ENCODE measurements around the gene LMX1A. TPM values are rescaled to one million over a fixed set of nuclear protein-coding genes. Genes with fewer than 3 reads are reported as not detected.

LMX1A gene
- total RNA-seq, 1 experiment from 2014 or later: not detected

DNA sequence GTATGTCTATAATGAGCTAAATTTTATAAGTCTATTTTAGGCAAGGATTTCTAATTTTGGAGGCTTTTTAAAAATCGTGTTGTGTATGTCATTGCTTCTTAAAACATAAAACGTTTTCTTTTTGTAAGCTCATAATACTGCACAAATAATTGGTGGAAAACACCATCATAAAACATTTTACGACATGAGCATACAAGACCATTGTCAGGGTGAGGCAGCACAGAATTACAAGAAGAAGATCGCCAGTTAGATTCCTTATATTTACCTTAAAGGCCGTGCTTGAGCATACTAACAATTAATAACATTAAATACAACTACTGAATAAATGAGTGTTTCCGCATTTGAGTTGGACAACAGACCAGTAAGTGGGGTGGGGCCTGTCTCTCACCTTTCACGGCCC lies 19.1 kb upstream of the LMX1A start:
- no peaks in the 10 kb centered on the region for H3K4me1 ChIP-seq (ENCODE audit: insufficient read depth, low read length, poor library complexity, severe bottlenecking)
- no peak overlapping the region for H3K27ac ChIP-seq (ENCODE audit: low read depth, low read length, poor library complexity, severe bottlenecking)
- H3K36me3 ChIP-seq (ENCODE audit: insufficient read depth, low read length, poor library complexity, severe bottlenecking): no peaks in the 10 kb centered on the region
- intact Hi-C loops (cut with micrococcal nuclease; ENCODE audit: unreplicated experiment): no loop called here
- POLR2A ChIA-PET (ENCODE audit: low non-redundant PET): no interaction called here
- H3K4me3 ChIP-seq (ENCODE audit: low read depth, low read length, poor library complexity, severe bottlenecking): peak overlapping the region; percentile 8
- no peaks in the 10 kb centered on the region for H3K9me3 ChIP-seq (ENCODE audit: low read depth, low read length, poor library complexity, severe bottlenecking)
- CTCF ChIA-PET: interaction anchor here (0.6 to 1.8 kb wide), 2 partner anchors 118 to 152 kb away, joined by 5 to 7 read pairs; no protein-coding TSS in a partner anchor
- no TSS peak for BruUV-seq (replicated peaks)
- no peaks in the 10 kb centered on the region for H3K27me3 ChIP-seq (replicated peaks; ENCODE audit: insufficient read depth, low read depth, low read length, poor library complexity)
- no peak for DNase-seq (ENCODE audit: low spot score)
- no peak for TF ChIP-seq EZH2 (IDR thresholded peaks at IDR 0.05; ENCODE audit: borderline replicate concordance, low read depth, low read length, poor library complexity, severe bottlenecking)
- TF ChIP-seq, protein P1, sequence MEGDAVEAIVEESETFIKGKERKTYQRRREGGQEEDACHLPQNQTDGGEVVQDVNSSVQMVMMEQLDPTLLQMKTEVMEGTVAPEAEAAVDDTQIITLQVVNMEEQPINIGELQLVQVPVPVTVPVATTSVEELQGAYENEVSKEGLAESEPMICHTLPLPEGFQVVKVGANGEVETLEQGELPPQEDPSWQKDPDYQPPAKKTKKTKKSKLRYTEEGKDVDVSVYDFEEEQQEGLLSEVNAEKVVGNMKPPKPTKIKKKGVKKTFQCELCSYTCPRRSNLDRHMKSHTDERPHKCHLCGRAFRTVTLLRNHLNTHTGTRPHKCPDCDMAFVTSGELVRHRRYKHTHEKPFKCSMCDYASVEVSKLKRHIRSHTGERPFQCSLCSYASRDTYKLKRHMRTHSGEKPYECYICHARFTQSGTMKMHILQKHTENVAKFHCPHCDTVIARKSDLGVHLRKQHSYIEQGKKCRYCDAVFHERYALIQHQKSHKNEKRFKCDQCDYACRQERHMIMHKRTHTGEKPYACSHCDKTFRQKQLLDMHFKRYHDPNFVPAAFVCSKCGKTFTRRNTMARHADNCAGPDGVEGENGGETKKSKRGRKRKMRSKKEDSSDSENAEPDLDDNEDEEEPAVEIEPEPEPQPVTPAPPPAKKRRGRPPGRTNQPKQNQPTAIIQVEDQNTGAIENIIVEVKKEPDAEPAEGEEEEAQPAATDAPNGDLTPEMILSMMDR (conservative IDR thresholded peaks at IDR 0.05; ENCODE audit: low read depth, low read length): no peak

DNA sequence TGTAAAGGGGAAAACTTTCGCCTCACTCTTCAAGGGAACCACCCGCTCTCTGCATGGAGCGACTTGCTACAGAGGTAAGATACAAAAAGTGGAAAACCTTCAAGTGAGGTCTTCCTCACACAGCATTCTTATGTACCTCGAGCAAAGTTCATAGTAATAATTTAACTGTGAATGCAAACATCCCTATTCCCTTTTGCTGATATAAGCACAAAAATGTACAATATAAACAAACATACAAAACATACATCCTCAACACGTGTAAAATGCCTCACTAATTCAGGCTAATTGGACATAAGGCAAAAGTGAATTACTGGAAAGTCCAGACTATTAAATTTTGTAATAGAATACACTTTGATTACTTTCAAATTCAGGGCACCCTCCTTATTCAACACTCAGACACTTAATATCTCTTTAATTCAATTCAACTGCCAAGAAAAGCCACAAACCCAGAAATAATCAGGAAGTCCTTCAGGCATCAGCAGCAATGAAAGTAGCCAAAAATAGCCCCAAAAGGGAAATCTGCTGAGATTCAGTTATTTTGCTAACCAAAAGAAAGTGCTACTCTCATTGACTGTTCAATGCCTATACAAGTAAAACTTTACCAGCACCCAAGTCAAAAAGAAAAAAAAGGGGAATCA lies 15.2 kb upstream of the LMX1A start:
- intact Hi-C loops (cut with micrococcal nuclease; ENCODE audit: unreplicated experiment): no loop called here
- Histone ChIP-seq H3K4me3 (ENCODE audit: low read depth, low read length, poor library complexity, severe bottlenecking) (no peak overlapping the region), H3K36me3 (ENCODE audit: insufficient read depth, low read length, poor library complexity, severe bottlenecking) (no peaks in the 10 kb centered on the region), H3K27ac (ENCODE audit: low read depth, low read length, poor library complexity, severe bottlenecking) (no peak overlapping the region), H3K4me1 (ENCODE audit: insufficient read depth, low read length, poor library complexity, severe bottlenecking) (no peaks in the 10 kb centered on the region), H3K27me3 (replicated peaks; ENCODE audit: insufficient read depth, low read depth, low read length, poor library complexity) (no peaks in the 10 kb centered on the region), H3K9me3 (ENCODE audit: low read depth, low read length, poor library complexity, severe bottlenecking) (no peaks in the 10 kb centered on the region)
- no TSS peak for BruUV-seq (replicated peaks)
- no peak for TF ChIP-seq EZH2 (IDR thresholded peaks at IDR 0.05; ENCODE audit: borderline replicate concordance, low read depth, low read length, poor library complexity, severe bottlenecking)
- TF ChIP-seq, protein P1 (conservative IDR thresholded peaks at IDR 0.05; ENCODE audit: low read depth, low read length): no peak
- CTCF ChIA-PET: no interaction called here
- DNase-seq (ENCODE audit: low spot score): no peak
- POLR2A ChIA-PET (ENCODE audit: low non-redundant PET): no interaction called here

DNA sequence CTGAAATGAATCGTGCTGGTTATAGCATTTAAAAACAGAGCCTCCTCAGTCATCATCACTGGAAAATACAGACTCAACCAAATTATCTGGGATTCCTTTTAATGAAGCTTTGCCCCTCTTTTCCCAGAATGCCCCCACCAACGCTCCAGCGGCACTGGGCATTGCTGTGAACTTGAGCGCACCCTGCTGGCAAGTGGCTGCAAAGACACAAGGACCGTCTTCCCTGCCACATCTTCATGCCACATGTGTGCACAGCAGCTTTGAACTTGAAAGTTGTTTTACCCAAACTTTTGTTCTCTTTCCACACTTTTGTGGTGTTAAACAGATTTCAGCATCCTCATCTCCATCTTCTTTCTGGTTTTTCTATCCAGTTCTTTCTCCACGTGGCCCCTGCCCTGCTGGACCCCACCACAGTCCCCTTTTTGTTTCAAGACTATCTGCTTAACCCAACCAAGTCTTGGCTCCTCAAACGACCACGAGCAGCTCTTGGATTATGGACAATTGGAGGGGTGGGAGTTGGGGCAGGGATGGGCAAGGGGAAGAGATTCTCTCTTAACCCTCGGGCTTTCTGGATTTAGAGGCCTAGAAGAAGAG lies 12.8 kb upstream of the LMX1A start:
- ChIA-PET POLR2A (ENCODE audit: low non-redundant PET) (no interaction called here), CTCF (interaction anchor here (2.7 to 2.8 kb wide), 2 partner anchors 112 to 240 kb away, joined by 7 to 23 read pairs; no protein-coding TSS in a partner anchor)
- H3K27me3 ChIP-seq (replicated peaks; ENCODE audit: insufficient read depth, low read depth, low read length, poor library complexity): no peaks in the 10 kb centered on the region
- no TSS peak for BruUV-seq (replicated peaks)
- no peaks in the 10 kb centered on the region for H3K36me3 ChIP-seq (ENCODE audit: insufficient read depth, low read length, poor library complexity, severe bottlenecking)
- H3K4me3 ChIP-seq (ENCODE audit: low read depth, low read length, poor library complexity, severe bottlenecking): no peak overlapping the region
- H3K27ac ChIP-seq (ENCODE audit: low read depth, low read length, poor library complexity, severe bottlenecking): no peak overlapping the region
- peak; percentile 60 for DNase-seq (ENCODE audit: low spot score)
- H3K4me1 ChIP-seq (ENCODE audit: insufficient read depth, low read length, poor library complexity, severe bottlenecking): no peaks in the 10 kb centered on the region
- no peaks in the 10 kb centered on the region for H3K9me3 ChIP-seq (ENCODE audit: low read depth, low read length, poor library complexity, severe bottlenecking)
- intact Hi-C loops (cut with micrococcal nuclease; ENCODE audit: unreplicated experiment): loop anchor here (1.0 to 5.0 kb wide), 2 partner anchors 111 to 242 kb away; no protein-coding TSS in a partner anchor
- TF ChIP-seq, protein P1 (conservative IDR thresholded peaks at IDR 0.05; ENCODE audit: low read depth, low read length): peak; percentile 93
- no peak for TF ChIP-seq EZH2 (IDR thresholded peaks at IDR 0.05; ENCODE audit: borderline replicate concordance, low read depth, low read length, poor library complexity, severe bottlenecking)
